Astrocyte (in vitro differentiated cells and primary cell): ENCODE data around the gene KCNA3. TPM values are rescaled to one million over a fixed set of nuclear protein-coding genes. Genes with fewer than 3 reads are reported as not detected.

Experiments used
- DNase-seq: peaks from one replicate; pipeline ENCODE4 v3.0.0-alpha.2; 2010; ENCODE audit warnings: low read depth
- FAIRE-seq: peaks from 2 replicates; lab custom pipeline; 2011; peaks lifted over from hg19 to GRCh38; lab: Jason Lieb, UNC
- H2AFZ ChIP-seq: 2 replicates; pipeline ENCODE4 v1.6.0; 2012; ENCODE audit warnings: low read depth, low read length, inconsistent platforms
- H3K27ac ChIP-seq: 2 replicates; pipeline ENCODE4 v1.5.1; 2011; ENCODE audit warnings: low read depth, low read length, inconsistent platforms
- H3K27me3 ChIP-seq: 2 replicates; pipeline ENCODE4 v1.6.0; 2011; ENCODE audit warnings: low read length, inconsistent platforms; ENCODE audit not compliant: insufficient read depth
- H3K36me3 ChIP-seq: 2 replicates; pipeline ENCODE4 v1.5.1; 2011; ENCODE audit warnings: low read length, inconsistent platforms; ENCODE audit not compliant: insufficient read depth
- H3K4me1 ChIP-seq: 2 replicates; pipeline ENCODE4 v1.5.1; 2011; ENCODE audit warnings: low read length, inconsistent platforms; ENCODE audit not compliant: insufficient read depth
- H3K4me2 ChIP-seq: 2 replicates; pipeline ENCODE4 v1.6.0; 2012; ENCODE audit warnings: low read length, inconsistent platforms
- H3K4me3 ChIP-seq: 2 replicates; pipeline ENCODE4 v1.5.1; 2011; ENCODE audit warnings: low read depth, mild to moderate bottlenecking, low read length, inconsistent platforms; ENCODE audit not compliant: insufficient read depth
- H3K79me2 ChIP-seq: 2 replicates; pipeline ENCODE4 v1.6.0; 2012; ENCODE audit warnings: mild to moderate bottlenecking, low read length, inconsistent platforms; ENCODE audit not compliant: insufficient read depth
- H3K9ac ChIP-seq: 2 replicates; pipeline ENCODE4 v1.6.0; 2012; ENCODE audit warnings: mild to moderate bottlenecking, low read length, inconsistent platforms
- H3K9me3 ChIP-seq: 2 replicates; pipeline ENCODE4 v1.5.1; 2012; ENCODE audit warnings: low read depth, mild to moderate bottlenecking, low read length, inconsistent platforms; ENCODE audit not compliant: insufficient read depth
- H4K20me1 ChIP-seq: 2 replicates; pipeline ENCODE4 v1.6.0; 2012; ENCODE audit warnings: low read length, inconsistent platforms; ENCODE audit not compliant: insufficient read depth
- H3K27ac Mint-ChIP-seq: one replicate; pipeline ENCODE4 v1.8.0; 2021; ENCODE audit warnings: mild to moderate bottlenecking, mixed read lengths; ENCODE audit not compliant: unreplicated experiment
- H3K27me3 Mint-ChIP-seq: one replicate; pipeline ENCODE4 v1.8.0; 2021; ENCODE audit warnings: low read depth, mixed read lengths; ENCODE audit not compliant: unreplicated experiment
- H3K36me3 Mint-ChIP-seq: one replicate; pipeline ENCODE4 v1.8.0; 2021; ENCODE audit warnings: low read depth, mixed read lengths; ENCODE audit not compliant: unreplicated experiment
- H3K4me1 Mint-ChIP-seq: one replicate; pipeline ENCODE4 v1.8.0; 2021; ENCODE audit warnings: low read depth, mixed read lengths; ENCODE audit not compliant: unreplicated experiment
- H3K4me3 Mint-ChIP-seq: one replicate; pipeline ENCODE4 v1.8.0; 2021; ENCODE audit warnings: mild to moderate bottlenecking, moderate library complexity, mixed read lengths; ENCODE audit not compliant: unreplicated experiment
- H3K9me3 Mint-ChIP-seq: one replicate; pipeline ENCODE4 v1.8.0; 2021; ENCODE audit warnings: mild to moderate bottlenecking, mixed read lengths; ENCODE audit not compliant: unreplicated experiment
- CTCF ChIP-seq: IDR thresholded peaks from 2 replicates; pipeline ENCODE4 v1.5.1; 2011; ENCODE audit warnings: low read depth, mild to moderate bottlenecking, inconsistent platforms, low read length, moderate library complexity; ENCODE audit not compliant: insufficient read depth
- EZH2 ChIP-seq: IDR thresholded peaks from 2 replicates; pipeline ENCODE4 v1.6.1; 2012; ENCODE audit warnings: mild to moderate bottlenecking, low read length, inconsistent platforms; ENCODE audit not compliant: insufficient read depth
- total RNA-seq: library from RNA; stranded (reverse); gene quantifications from 2 replicates; pipeline ENCODE4 v1.2.1, GENCODE V29; 2021

The KCNA3 gene
- total RNA-seq, 1 donor from 2014 or later: 0.09 TPM

GRCh38 chr1:110700767-110701166 is 26.0 kb upstream of the KCNA3 start:
- no peaks in the 10 kb centered on the region for H3K4me1 Mint-ChIP-seq
- Histone ChIP-seq H3K9me3 (no peaks in the 10 kb centered on the region), H3K4me2 (no peak overlapping the region), H4K20me1 (no peaks in the 10 kb centered on the region), H3K4me1 (no peaks in the 10 kb centered on the region), H3K27me3 (no peaks in the 10 kb centered on the region), H3K9ac (no peak overlapping the region), H2AFZ (no peak overlapping the region), H3K4me3 (no peak overlapping the region), H3K79me2 (no peaks in the 10 kb centered on the region), H3K36me3 (no peaks in the 10 kb centered on the region), H3K27ac (no peak overlapping the region)
- no peak overlapping the region for H3K27ac Mint-ChIP-seq
- FAIRE-seq (no peak), DNase-seq (no peak)
- H3K4me3 Mint-ChIP-seq: no peak overlapping the region
- TF ChIP-seq CTCF (no peak), EZH2 (no peak)
- H3K9me3 Mint-ChIP-seq: peaks cover 6% of the 10 kb centered on the region
- no peaks in the 10 kb centered on the region for H3K27me3 Mint-ChIP-seq
- no peaks in the 10 kb centered on the region for H3K36me3 Mint-ChIP-seq

- H3K79me2 ChIP-seq: no peaks in the 10 kb centered on the region
- H2AFZ ChIP-seq: no peak overlapping the region
- H3K4me3 ChIP-seq: no peak overlapping the region
- no peak overlapping the region for H3K27ac Mint-ChIP-seq
- H3K9ac ChIP-seq: no peak overlapping the region
- TF ChIP-seq CTCF (no peak), EZH2 (no peak)
- H3K27ac ChIP-seq: no peak overlapping the region
- peaks cover 6% of the 10 kb centered on the region for H3K27me3 Mint-ChIP-seq
- H3K4me2 ChIP-seq: no peak overlapping the region
- no peaks in the 10 kb centered on the region for H3K36me3 Mint-ChIP-seq
- no peaks in the 10 kb centered on the region for H3K4me1 Mint-ChIP-seq
- H3K9me3 ChIP-seq: no peaks in the 10 kb centered on the region
- H3K4me3 Mint-ChIP-seq: no peak overlapping the region
- FAIRE-seq (no peak), DNase-seq (no peak)
- no peaks in the 10 kb centered on the region for H3K36me3 ChIP-seq
- peaks cover 4% of the 10 kb centered on the region for H3K9me3 Mint-ChIP-seq
- no peaks in the 10 kb centered on the region for H3K27me3 ChIP-seq
- no peaks in the 10 kb centered on the region for H4K20me1 ChIP-seq
- H3K4me1 ChIP-seq: no peaks in the 10 kb centered on the region
These were observed 22.9 kb upstream of the KCNA3 start for GRCh38 chr1:110697606-110698005.

GRCh38 chr1:110696818-110697217 is 22.1 kb upstream of the KCNA3 start:
- H3K36me3 ChIP-seq: no peaks in the 10 kb centered on the region
- no peak overlapping the region for H3K9ac ChIP-seq
- no peak overlapping the region for H3K4me2 ChIP-seq
- Mint-ChIP-seq H3K4me1 (no peaks in the 10 kb centered on the region), H3K36me3 (no peaks in the 10 kb centered on the region), H3K27ac (no peak overlapping the region), H3K9me3 (peaks cover 4% of the 10 kb centered on the region), H3K27me3 (peaks cover 9% of the 10 kb centered on the region), H3K4me3 (no peak overlapping the region)
- no peaks in the 10 kb centered on the region for H3K27me3 ChIP-seq
- H3K79me2 ChIP-seq: no peaks in the 10 kb centered on the region
- no peaks in the 10 kb centered on the region for H3K9me3 ChIP-seq
- FAIRE-seq (no peak), DNase-seq (no peak)
- no peak for TF ChIP-seq EZH2
- no peak for TF ChIP-seq CTCF
- H3K4me1 ChIP-seq: no peaks in the 10 kb centered on the region
- H3K27ac ChIP-seq: no peak overlapping the region
- H4K20me1 ChIP-seq: no peaks in the 10 kb centered on the region
- no peak overlapping the region for H2AFZ ChIP-seq
- no peak overlapping the region for H3K4me3 ChIP-seq
